ENCODE data around the gene RMND1. TPM values are rescaled to one million over a fixed set of nuclear protein-coding genes. Genes with fewer than 3 reads are reported as not detected.

RMND1 gene
- total RNA-seq, 1 experiment from 2014 or later = 27.0 TPM

DNA sequence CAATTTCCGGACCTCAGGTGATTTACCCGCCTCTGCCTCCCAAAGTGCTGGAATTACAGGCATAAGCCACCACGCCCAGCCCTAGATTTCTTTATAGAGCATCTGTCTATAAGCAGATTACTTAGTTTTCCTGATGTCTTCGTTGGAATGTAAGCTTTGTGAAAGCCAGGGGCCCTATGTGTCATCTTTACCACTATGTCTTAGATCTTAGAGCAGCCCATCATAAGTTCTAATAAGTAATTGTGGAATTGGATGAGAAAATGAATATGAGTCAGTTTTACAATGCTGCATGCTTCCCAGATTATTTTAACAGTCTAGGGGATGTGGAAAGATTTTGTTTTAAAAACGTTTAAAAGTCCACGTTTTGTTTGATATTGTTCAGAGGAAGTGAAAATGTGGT, 51.5 kb downstream of the RMND1 start:
- H2BK20ac ChIP-seq (ENCODE audit: low read depth, low read length, poor library complexity, severe bottlenecking) = no peak overlapping the region
- peaks cover 8% of the 10 kb centered on the region for H3K79me1 ChIP-seq (ENCODE audit: insufficient read depth, low read depth, low read length, poor library complexity, severe bottlenecking)
- H2AFZ ChIP-seq (ENCODE audit: low read length) = no peak overlapping the region
- H3K4me1 Mint-ChIP-seq = peaks cover under 1 to 6% of the 10 kb centered on the region in 2 experiments; a peak in 1 of 4 replicates
- H2AK5ac ChIP-seq (ENCODE audit: insufficient read length, low read length) = no peak overlapping the region
- H3K27ac ChIP-seq (ENCODE audit: insufficient read length, low read depth, low read length) = no peak overlapping the region
- DNase-seq = no peak
- H3K56ac ChIP-seq (ENCODE audit: insufficient read length, low read depth, low read length) = no peak overlapping the region
- no peaks in the 10 kb centered on the region for H3K23me2 ChIP-seq (ENCODE audit: insufficient read length, low read depth, low read length, poor library complexity, severe bottlenecking)
- H3K27ac Mint-ChIP-seq = 0 out of 7 replicates have a peak overlapping the region, but pooled peaks of 1 of the 3 experiments have one; percentile 63
- no peak overlapping the region for H3K18ac ChIP-seq (ENCODE audit: insufficient read length, low read depth, low read length)
- H4K20me1 ChIP-seq (ENCODE audit: control insufficient read depth, insufficient read depth, insufficient read length) = no peaks in the 10 kb centered on the region
- no peak overlapping the region for H4K8ac ChIP-seq (replicated peaks; ENCODE audit: insufficient read length, low read depth, low read length)
- H3K4me3 Mint-ChIP-seq = no peak overlapping the region
- H4K5ac ChIP-seq (ENCODE audit: insufficient read length, low read depth, low read length) = no peak overlapping the region
- H3K4me2 ChIP-seq (ENCODE audit: insufficient read depth, insufficient read length, low read length) = no peak overlapping the region
- peaks cover 24 to 32% (median 27%) of the 10 kb centered on the region in 3 experiments for H3K36me3 Mint-ChIP-seq (ENCODE audit: insufficient read depth in 1 of 3, low read depth in 3 of 3)
- H3K4ac ChIP-seq (ENCODE audit: low read depth, low read length) = no peak overlapping the region
- H3K9ac ChIP-seq (ENCODE audit: extremely low read depth, insufficient read length, low read length) = no peak overlapping the region
- no peak overlapping the region for H2BK15ac ChIP-seq (ENCODE audit: low read depth, low read length)
- H2BK12ac ChIP-seq (ENCODE audit: insufficient read length, low read depth, low read length) = no peak overlapping the region
- no peak overlapping the region for H2BK5ac ChIP-seq (ENCODE audit: insufficient read length, low read length)
- peaks cover 30% of the 10 kb centered on the region for H3K79me2 ChIP-seq (ENCODE audit: insufficient read depth, low read length)
- H3K9me3 Mint-ChIP-seq = no peaks in the 10 kb centered on the region
- no peaks in the 10 kb centered on the region for H3K27me3 ChIP-seq (ENCODE audit: insufficient read depth, low read length)
- no peak overlapping the region for H2BK120ac ChIP-seq (ENCODE audit: low read depth, low read length, poor library complexity, severe bottlenecking)
- no peak overlapping the region for H3T11ph ChIP-seq (ENCODE audit: low read length)
- TF ChIP-seq, protein P1, sequence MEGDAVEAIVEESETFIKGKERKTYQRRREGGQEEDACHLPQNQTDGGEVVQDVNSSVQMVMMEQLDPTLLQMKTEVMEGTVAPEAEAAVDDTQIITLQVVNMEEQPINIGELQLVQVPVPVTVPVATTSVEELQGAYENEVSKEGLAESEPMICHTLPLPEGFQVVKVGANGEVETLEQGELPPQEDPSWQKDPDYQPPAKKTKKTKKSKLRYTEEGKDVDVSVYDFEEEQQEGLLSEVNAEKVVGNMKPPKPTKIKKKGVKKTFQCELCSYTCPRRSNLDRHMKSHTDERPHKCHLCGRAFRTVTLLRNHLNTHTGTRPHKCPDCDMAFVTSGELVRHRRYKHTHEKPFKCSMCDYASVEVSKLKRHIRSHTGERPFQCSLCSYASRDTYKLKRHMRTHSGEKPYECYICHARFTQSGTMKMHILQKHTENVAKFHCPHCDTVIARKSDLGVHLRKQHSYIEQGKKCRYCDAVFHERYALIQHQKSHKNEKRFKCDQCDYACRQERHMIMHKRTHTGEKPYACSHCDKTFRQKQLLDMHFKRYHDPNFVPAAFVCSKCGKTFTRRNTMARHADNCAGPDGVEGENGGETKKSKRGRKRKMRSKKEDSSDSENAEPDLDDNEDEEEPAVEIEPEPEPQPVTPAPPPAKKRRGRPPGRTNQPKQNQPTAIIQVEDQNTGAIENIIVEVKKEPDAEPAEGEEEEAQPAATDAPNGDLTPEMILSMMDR (conservative IDR thresholded peaks at IDR 0.05) = no peak
- WGBS (ENCODE audit: extremely low coverage, insufficient read length, low lambda C conversion rate) = no CpG with 5 or more reads among the region's 6 CpGs
- H4K91ac ChIP-seq (ENCODE audit: insufficient read length, low read depth, low read length) = no peak overlapping the region
- no peaks in the 10 kb centered on the region for H3K4me1 ChIP-seq (ENCODE audit: insufficient read depth, low read length)
- no peak overlapping the region for H3K23ac ChIP-seq (ENCODE audit: insufficient read length, low read depth, low read length)
- H3K14ac ChIP-seq (ENCODE audit: insufficient read depth, low read length) = no peak overlapping the region
- H3K9me3 ChIP-seq (ENCODE audit: control insufficient read depth, low read depth, low read length) = no peaks in the 10 kb centered on the region
- no peaks in the 10 kb centered on the region for H3K27me3 Mint-ChIP-seq (ENCODE audit: low read depth)

Measured in H9 (cell line).